SKM-1 (cell line): ENCODE results near the gene CXCL1.
"Not testable (repeated sequence)": the region's sequence is repeated elsewhere in the genome, so short reads cannot be mapped to it uniquely, and the experiment has no call there.

Experiments
- DNase-seq: peaks from one replicate; lab custom pipeline; 2025; ENCODE audit not compliant: unreplicated experiment; lab: John Stamatoyannopoulos, UW

The CXCL1 gene

DNA sequence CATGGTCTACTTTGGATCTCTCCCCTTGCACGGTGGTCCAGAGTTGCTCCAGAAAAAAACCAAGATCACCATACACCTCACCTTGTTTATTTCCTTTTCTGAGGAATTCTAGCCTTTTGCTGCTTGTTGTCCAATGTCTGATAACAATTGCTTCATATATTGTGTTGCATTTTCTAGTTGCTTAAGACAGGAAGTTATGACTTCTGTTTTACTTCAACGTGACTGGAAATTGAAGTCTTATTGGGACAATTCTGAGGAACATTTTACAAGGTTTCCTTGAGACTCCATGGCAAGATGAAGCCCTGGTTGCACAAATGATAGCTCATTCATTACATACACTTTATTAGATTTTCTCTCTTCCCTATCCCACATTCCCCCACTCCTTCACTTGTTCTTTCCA is 5.2 kb downstream of the CXCL1 start:
- DNase-seq, result no peak

DNA sequence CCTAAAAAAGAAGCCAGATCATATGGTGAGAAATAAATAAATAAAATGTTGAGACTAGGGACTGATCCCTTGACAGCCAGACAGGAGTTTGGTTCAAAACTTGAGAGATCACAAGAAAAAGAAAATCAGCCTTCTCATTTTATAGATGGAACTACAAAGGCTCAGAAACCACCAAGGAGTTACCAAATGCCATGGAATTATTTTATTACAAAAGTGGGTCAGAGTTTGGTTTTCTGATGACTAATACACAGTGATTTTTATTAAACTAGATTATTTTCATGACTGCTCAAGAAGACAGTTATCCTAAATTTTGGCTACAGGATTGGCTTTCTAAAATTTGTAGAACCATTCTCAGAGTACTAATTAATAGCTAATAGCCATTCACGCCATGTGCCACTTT is 6.2 kb downstream of the CXCL1 start:
- DNase-seq, result no peak

DNA sequence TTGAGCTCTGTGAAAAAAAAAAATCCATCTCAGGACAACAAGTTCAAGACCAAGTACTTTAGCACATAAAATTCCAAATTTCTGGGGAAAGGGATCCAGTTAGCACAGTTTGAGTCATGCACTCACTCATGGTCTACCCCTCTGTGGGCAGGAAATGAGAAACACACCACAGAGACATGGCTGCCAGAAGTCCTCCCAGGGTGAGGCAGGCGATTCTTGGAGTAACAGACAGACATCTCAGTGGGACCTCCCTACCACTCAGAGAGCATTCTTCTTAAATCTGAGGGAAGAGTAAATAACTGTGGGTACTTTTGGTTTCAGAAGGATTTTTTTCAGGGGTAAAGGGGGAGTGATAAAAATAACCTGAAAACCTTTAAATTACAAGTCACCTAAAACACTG is 14.1 kb downstream of the CXCL1 start:
- DNase-seq, result no peak

DNA sequence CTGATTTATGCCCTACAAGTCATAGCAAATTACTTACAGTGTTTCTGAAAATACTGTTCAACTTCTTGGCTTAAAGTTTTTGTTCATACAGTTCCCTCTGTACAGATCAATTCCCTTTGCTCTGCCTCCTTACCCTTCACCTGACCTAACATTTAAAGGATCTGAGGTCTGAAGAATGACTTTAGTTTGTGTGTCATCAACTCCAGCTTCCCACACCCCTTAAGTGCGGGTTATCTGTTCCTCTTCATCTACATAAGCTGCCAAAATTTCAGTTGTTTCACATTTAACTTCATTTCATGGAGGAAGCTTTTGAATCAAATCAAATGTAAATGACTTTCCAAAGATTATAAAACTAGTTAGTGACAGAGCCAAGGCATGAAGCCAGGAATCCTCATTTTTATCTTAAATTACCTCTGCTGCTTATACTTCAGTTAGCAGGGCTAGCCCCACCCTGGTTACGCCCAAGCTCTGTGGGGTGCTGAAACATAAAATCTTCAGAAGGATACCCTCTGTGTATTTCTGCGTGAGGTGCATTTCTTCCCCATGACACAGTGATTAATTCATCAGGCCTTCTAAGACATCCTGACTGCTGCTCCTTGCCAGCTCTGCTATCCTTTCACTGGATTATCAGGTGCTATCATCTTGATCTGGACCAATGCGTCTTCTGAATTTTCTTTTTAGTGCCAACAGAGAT is 16.5 kb downstream of the CXCL1 start:
- DNase-seq, result no peak

DNA sequence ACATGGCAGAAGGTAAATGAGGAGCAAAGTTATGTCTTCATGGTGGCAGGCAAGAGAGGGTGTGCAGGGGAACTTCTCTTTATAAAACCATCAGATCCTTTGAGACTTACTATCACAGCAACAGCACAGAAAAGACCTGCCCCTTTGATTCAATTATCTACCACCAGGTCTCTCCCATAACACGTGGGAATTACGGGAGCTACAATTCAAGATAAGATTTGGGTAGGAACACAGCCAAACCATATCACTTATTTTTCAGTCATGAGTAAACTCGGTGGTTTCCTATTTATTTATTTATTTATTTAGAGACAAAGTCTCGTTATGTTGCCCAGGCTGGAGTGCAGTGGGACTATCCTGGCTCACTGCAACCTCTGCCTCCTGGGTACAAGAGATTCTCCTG is 22.1 kb downstream of the CXCL1 start:
- DNase-seq, result no peak

DNA sequence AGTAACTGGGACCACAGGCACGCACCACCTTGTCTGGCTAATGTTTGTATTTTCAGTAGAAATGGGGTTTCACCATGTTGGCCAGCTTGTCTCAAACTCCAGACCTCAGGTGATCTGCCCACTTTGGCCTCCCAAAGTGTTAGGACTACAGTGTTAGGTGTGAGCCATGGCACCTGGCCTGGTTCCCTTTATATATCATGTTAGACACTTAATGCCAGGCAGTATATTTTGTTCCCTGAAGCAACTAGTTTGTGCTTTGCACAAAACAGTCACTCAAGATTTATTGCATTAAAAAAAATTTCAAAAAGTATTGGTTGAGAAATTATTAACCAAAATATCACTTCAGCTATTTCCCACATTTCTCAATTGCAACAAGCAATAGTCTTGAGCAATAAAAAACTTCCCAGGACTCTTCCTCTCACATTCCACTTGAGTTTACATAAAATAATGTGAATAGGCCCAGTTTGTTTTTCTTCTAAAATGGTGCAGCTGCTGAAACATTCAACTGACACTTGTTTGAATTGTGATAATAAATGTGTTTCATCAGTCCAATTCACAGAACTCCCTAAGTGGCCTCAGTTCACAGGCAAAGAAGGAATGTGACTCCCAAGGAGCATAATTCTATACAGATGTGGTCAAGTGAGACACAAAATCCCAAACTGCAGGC is 22.7 kb downstream of the CXCL1 start:
- DNase-seq, result no peak

DNA sequence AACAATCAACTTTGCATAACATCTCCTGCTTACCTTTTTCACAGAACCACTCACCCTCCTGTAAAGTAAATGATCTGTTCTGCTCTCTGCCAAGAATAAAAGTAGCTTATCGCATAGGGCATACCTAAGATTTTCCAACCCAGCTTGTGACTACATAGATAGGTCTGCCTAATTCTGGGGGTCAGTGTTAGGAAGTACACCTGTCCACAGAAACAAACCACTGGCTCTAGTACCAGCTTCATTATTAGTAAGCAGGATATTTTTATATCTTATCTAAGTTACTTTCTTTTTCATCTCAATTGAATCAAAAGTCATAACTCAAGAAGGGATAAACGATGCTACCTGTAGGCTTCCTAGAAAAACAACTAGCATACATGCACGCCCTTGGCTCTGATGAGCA is 23.8 kb downstream of the CXCL1 start:
- DNase-seq, result no peak

DNA sequence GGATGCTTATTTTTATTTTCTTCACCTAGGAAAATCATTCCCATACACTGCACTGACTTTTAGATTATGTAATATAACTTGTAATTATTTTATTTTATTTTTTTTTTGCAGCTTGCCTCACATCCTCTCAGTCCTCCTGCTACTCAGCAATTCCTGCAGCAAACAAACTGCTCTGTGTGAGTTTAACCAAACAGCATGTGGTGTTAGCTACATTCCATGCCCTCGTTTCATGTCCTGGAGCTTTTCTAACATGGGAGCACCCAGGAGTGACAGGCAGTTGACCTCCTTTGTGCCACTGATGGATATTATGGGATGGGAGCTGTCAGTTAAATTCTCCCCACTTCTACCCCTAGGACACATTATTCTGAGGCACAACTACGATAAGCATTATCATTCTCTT is 24.8 kb downstream of the CXCL1 start:
- DNase-seq, result no peak

DNA sequence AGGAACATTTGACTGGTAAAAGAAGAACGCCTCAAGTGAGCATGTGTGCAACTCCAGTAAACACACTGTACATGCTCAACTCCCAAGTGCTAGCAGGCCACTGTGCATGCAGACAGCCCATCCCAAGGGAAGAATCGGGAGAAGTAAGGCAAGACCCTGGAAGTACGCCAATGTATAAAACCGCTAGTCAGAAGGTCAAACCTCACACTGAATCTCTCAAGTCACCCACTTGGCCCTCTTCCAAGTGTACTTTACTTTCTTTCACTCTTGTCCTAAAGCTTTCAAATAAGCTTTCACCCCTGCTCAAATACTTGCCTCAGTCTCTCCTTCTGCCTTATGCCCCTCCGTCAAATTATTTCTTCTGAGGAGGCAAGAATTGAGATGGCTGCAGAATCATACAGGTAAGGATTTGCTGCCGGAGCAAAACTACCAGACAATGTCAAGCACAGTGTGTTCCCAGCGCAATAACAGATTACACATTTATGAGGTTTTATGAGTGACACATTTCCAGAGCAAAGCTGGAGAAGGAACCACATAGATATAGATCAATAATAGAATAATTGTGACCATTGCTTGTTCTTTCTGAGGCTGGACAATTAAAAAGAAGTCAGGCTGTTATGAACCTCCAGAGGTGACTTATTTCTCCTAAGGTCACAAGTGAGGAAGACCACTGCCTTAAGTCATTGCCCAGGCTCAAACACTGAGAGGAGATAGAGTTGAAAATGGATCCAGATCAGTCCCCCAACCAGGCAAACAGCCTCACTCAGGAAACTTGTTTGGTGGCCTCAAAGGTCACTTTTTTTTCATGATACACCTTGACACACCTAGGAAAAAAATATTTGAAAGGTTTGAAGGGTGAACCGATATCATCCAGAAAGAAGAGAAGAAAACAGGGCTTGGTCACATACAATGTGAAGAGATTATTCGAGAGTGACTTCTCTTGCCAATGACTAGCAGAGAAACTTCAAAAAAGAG is 26.3 kb downstream of the CXCL1 start:
- DNase-seq, result no peak

DNA sequence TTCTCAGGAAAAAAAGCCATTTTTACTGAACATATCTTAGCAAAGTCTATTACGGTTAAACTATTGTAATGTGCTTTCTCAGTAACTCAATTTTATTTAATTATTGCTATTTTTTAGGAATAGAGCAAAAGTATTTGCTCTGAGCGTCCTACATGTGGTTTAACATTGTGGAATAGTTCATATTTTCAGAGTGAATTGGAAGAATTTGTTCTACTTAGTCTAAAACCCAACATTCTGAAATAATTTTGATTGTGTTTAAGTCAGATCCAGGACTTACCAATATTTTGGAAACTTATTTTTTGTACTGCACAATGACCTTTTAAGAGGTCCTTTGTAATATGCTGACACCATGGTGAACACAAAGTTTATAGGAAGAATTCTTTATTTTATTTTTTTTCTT is 27.2 kb downstream of the CXCL1 start:
- DNase-seq, result no peak

DNA sequence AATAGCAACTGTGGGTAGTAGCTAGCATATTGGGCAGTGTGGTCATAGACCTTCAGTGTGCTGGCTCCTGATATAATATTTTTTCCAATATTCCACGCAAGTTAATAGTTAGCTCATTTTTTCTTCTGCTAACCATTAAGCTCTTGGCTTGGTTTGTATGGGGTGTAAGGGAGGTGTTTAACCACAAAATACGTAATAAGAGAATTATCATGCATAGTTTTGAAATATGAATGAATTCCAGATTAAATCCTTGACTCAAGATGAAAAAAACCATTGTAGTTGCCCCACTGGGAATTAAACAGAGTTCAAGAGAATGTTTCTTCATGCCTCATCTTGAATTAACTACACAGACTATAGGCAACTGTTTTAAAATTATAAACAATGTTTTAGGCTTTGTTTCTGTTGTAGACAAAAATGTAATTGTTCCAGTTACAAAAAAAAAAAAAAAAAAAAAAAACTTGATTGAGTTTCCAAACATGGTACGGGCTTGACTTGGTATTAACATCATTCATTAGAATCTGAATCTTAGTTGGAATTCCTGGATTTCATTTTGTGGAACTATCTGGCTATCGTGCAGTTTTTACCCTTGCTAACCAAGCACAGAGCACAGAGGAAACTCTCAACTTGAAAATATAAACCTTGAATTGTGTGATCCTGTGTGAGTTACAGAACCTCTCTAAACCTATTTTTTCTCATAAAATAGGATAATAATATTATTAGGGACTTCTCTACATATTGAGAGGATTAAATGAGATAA is 28.4 kb downstream of the CXCL1 start:
- no peak for DNase-seq

DNA sequence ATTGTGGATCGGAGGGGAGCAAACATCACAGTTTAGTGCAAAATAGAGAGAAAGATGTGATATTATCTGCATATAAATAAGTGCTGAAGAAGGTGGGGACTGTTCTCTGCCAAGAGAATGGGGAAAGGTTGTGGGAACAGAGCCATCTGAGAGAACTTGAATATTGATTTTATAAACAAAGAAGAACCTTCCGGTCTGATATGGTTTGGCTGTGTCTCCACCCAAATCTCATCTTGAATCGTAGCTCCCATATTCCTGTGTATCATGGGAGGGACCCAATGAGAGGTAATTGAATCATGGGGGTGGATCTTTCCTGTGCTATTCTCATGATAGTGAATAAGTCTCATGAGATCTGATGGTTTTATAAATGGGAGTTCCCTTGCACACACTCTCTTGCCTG is 30.1 kb downstream of the CXCL1 start:
- DNase-seq, result not testable (repeated sequence)

DNA sequence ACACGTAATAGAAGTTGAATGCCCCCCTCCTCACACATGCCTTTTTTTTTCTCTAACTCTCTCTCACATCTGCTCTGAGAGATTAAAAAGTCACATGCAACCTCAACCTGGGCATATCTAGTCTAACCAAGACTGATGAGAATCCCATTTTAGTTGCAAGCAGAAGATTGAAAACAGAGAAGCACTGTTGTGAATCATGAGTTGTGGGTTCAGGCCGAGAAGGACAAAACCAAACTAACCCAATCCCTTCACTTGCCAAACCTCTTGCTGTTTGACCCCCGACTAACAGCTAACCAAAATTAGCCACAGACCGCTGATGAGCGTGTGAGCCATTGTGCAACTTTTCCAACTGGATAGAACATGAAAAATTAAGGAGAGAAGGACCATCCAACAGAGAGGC is 31.8 kb downstream of the CXCL1 start:
- no peak for DNase-seq

DNA sequence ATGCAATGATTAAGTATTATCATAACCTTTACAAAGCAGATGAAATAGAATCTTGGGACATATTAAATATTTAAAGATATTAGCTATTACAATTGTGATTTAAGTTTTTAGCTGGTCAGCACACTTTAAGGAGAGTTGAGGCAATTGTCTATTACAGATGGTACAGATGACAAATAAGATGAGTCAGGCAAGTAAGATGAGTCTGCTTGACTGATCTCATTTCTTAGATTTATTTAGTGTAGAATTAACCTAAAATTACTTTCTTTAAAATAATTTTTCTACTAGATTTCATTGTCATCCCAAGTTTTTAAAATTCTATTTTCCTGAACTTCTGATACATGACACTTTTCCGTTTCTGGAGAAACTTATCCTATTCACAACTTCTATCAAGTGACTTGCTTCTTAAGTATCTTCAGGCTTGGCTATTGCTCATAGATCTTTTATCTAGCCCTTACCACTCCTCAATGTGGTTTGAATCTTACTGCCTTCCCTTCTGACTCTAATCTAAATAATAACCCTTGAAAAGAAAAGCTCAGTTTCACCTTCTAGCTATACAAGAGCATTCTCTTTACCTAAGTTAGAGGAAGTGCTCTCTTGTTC is 32.9 kb downstream of the CXCL1 start:
- no peak for DNase-seq

DNA sequence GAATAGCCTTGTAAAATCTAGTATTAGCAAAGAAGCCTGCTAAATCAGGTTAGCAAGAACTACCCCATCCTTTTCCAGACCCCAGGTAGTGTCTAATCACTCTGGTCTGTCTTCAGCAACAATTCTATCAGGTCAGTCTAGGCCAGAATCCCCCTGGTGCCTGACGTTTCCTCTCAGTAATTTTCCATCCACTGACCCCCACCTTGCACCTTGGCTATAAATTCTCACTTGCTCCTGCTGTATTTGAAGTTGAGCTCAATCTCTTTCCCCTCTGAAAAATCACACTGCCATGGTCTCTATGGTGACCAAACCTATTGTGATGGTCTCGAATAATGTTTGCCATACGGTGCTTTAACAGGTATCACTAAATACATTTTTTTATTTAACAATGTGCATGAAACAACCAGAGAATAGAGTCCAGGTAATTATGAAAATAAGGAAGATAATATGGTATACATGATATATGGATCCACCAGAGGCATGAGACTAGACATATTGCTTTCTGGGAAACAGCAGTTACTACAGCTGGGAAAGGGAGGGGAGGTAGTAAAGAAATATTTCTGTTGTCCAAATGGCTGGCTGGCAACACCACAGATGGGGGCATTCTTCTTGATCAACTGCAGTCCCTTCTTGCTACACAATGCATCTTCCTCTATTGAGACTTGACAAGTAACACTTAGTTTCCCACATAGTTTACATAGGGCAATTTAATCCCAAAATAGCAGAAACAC is 33.8 kb downstream of the CXCL1 start:
- DNase-seq, result no peak

DNA sequence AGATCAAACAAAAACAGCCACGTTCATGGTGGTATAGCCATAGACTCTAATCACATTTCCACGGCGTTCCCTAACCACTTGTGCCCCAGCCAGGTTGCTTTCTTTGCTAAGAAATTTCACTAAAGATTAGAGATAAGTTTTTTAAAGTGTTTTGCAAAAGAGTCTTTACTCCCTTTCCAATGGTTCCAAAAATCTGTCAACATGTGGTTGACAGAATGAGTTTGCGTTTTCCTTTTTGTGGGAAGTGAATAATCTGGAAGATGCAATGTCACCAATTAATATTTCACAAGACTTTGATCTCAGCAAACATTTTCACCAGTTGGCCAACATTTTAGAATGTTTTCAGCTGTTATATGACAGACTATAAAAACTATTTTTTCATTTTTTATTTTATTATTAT is 35.3 kb downstream of the CXCL1 start:
- DNase-seq, result no peak

DNA sequence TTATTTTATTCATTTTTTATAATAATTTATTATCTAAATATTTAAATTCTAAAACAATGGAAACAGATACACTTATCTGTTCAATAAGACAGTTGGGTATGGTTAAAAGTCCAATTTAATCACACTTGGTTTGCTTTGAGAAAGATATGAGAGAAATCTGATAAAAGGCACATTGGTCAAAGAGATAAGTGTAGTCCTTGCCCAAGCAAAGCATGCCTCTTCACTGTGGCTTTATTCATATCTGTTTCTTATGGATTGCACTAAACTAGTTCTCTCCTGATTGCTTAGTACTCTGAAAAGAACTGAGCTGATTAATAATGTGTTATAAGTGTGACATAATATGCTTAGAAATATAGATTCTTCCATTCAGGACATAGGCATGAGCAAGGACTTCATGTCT is 39.8 kb downstream of the CXCL1 start:
- DNase-seq, result no peak

DNA sequence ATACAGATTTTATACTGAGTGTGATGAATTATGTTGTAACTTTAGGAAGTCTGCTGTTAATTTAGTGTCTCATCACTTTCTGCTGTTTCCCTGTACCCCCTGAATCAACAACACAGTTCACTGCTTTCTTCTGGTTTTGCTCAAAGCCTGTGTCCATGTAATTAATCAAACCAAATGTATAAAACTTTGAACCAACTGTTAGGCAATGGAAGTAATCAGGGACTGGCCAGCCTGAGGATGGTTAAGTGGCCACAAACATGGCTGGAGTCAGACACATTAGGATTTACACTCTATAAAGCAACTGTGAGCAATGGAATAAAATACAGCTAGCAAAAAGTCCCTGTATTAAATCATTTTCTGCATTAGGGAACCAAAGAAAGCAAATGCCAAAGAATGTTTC is 42.6 kb downstream of the CXCL1 start:
- DNase-seq, result no peak

DNA sequence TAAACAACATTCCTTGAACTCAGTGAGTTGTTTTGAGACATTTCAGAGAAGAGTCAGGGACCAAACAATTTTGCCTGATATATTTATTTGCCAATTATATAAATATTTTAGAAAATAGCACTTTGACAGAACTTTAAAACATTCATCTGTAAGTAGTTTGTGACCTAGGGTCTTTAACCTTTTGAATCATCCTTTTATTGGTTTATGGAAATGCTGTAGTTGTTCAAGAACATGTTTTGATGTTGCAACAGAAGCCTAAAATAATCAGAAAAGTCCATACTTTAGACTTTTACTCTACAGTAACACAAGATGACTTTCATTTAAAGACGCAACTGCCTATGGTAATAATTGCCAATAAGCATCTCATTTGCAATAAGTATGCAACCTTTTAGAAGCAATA is 43.0 kb downstream of the CXCL1 start:
- DNase-seq, result no peak

DNA sequence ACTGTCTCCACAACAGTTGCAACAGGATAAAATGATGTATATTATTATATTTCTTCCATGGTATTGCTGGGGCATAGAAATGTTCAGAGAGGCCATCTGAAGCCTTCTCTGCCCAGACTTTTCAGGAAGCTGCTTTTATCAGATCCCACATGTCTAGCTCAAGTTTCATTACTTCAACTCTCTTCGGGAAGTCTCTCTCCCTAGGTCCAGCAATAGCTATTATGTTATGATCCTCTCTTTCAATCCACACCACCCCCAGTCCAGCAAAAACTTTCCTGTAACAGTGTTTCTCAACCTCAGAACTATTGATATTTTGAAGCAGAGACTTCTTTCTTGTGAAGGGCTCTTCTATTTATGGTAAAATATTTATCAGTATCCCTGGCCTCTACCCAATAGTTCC is 44.9 kb downstream of the CXCL1 start:
- DNase-seq, result no peak
